Vagina (tissue), 2 donors: Measurements from ENCODE around the gene CSF3R.

ENCODE experiments used
- POLR2A ChIP-seq, 2 donors: fragments of 450-650 bp; IDR thresholded peaks; one replicate each; pipeline ENCODE4 v1.6.1; 2017; ENCODE audit warnings: antibody characterized with exemption in 2 of 2, mild to moderate bottlenecking in 2 of 2, moderate library complexity in 2 of 2
- POLR2AphosphoS5 ChIP-seq, 2 donors: sonication (generic); formaldehyde crosslinking; IDR thresholded peaks; one replicate each; pipeline ENCODE4 v1.9.0; 2017; ENCODE audit warnings: antibody characterized with exemption in 2 of 2, mild to moderate bottlenecking in 2 of 2, low read depth in 1 of 2; ENCODE audit not compliant: insufficient read depth in 1 of 2
- TF ChIP-seq, protein P1 (sequence below), 3 experiments: fragments of 450-650 bp in 2 of 3; fragments of 200-600 bp in 1 of 3; sonication (generic) in 1 of 3; IDR thresholded peaks; one replicate each; pipeline ENCODE4 v1.5.1; 2017 to 2019; ENCODE audit warnings: antibody characterized with exemption in 3 of 3, mild to moderate bottlenecking in 2 of 3, moderate library complexity in 2 of 3

GRCh38 chr1:36482724-36483388, at the start of gene CSF3R:
- TF ChIP-seq POLR2A (IDR thresholded peaks at IDR 0.05): no peak
- TF ChIP-seq, protein P1, sequence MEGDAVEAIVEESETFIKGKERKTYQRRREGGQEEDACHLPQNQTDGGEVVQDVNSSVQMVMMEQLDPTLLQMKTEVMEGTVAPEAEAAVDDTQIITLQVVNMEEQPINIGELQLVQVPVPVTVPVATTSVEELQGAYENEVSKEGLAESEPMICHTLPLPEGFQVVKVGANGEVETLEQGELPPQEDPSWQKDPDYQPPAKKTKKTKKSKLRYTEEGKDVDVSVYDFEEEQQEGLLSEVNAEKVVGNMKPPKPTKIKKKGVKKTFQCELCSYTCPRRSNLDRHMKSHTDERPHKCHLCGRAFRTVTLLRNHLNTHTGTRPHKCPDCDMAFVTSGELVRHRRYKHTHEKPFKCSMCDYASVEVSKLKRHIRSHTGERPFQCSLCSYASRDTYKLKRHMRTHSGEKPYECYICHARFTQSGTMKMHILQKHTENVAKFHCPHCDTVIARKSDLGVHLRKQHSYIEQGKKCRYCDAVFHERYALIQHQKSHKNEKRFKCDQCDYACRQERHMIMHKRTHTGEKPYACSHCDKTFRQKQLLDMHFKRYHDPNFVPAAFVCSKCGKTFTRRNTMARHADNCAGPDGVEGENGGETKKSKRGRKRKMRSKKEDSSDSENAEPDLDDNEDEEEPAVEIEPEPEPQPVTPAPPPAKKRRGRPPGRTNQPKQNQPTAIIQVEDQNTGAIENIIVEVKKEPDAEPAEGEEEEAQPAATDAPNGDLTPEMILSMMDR (IDR thresholded peaks at IDR 0.05): no peak
- TF ChIP-seq POLR2AphosphoS5 (IDR thresholded peaks at IDR 0.05; ENCODE audit: insufficient read depth in 1 of 2, low read depth in 1 of 2): no peak
